GM21723 (cell line): ENCODE results near the gene ABCA6.
"Not testable (repeated sequence)": the region's sequence is repeated elsewhere in the genome, so short reads cannot be mapped to it uniquely, and the experiment has no call there.

Source experiments
- ATAC-seq: cut with Tn5 transposase; IDR thresholded peaks from one replicate; pipeline ENCODE4 v1.9.1; 2021; ENCODE audit warnings: mild to moderate bottlenecking, moderate library complexity; ENCODE audit not compliant: unreplicated experiment

The ABCA6 gene

GRCh38 chr17:69073392-69073791 is 68.3 kb downstream of the ABCA6 start:
- ATAC-seq: not testable (repeated sequence)

GRCh38 chr17:69072803-69073256 is 68.9 kb downstream of the ABCA6 start:
- not testable (repeated sequence) for ATAC-seq

- not testable (repeated sequence) for ATAC-seq
Measured at GRCh38 chr17:69071233-69071586, 70.5 kb downstream of the ABCA6 start.

- not testable (repeated sequence) for ATAC-seq
Measured at GRCh38 chr17:69070378-69071232, 71.1 kb downstream of the ABCA6 start.

- ATAC-seq: no peak
Measured at GRCh38 chr17:69069226-69069750, 72.4 kb downstream of the ABCA6 start.

- no peak for ATAC-seq
Measured at GRCh38 chr17:69067274-69068047, 74.2 kb downstream of the ABCA6 start.

- no peak for ATAC-seq
Measured at GRCh38 chr17:69066482-69066881, 75.2 kb downstream of the ABCA6 start.

- no peak for ATAC-seq
Measured at GRCh38 chr17:69065113-69065512, 76.6 kb downstream of the ABCA6 start.

- ATAC-seq: no peak
Measured at GRCh38 chr17:69064476-69064875, 77.2 kb downstream of the ABCA6 start.

- ATAC-seq: no peak
Measured at GRCh38 chr17:69064001-69064400, 77.7 kb downstream of the ABCA6 start.

- ATAC-seq: no peak
Measured at GRCh38 chr17:69062860-69063581, 78.7 kb downstream of the ABCA6 start.

- ATAC-seq: no peak
Measured at GRCh38 chr17:69061721-69062556, 79.8 kb downstream of the ABCA6 start.

GRCh38 chr17:69060822-69061221 is 80.9 kb downstream of the ABCA6 start, which contains the start of gene ABCA9:
TSS of gene ABCA9 (minus strand) at chr17:69060927. CDS start at chr17:69051126, 9,801 bp downstream.
- ATAC-seq: no peak

GRCh38 chr17:69059458-69060175 is 82.1 kb downstream of the ABCA6 start:
- no peak for ATAC-seq

- ATAC-seq: no peak
Measured at GRCh38 chr17:69058165-69058564, 83.5 kb downstream of the ABCA6 start.

GRCh38 chr17:69057280-69057679 is 84.4 kb downstream of the ABCA6 start:
- ATAC-seq: no peak

- ATAC-seq: no peak
Measured at GRCh38 chr17:69056179-69056823, 85.4 kb downstream of the ABCA6 start.

GRCh38 chr17:69055334-69055733 is 86.4 kb downstream of the ABCA6 start:
- no peak for ATAC-seq
